K562 (cell line): Measurements from ENCODE around the gene MRI1. TPM values are rescaled to one million over a fixed set of nuclear protein-coding genes. Genes with fewer than 3 reads are reported as not detected.
A peak's percentile ranks its signal among the peaks of the same experiment; 100 is the strongest.

Source experiments
- E2F3 ChIP-seq: fragments of 250-450 bp; sonication (Bioruptor Pico); IDR thresholded peaks from 2 replicates; pipeline ENCODE4 v1.4.0; 2020; ENCODE audit warnings: mild to moderate bottlenecking
- NR2C1 ChIP-seq, 2 experiments: fragments of 450-650 bp; IDR thresholded peaks; 2 replicates each; pipeline ENCODE4 v1.6.1; 2017; ENCODE audit warnings: mild to moderate bottlenecking in 2 of 2, antibody characterized with exemption in 1 of 2, inconsistent platforms in 1 of 2, missing compliant biosample characterization in 1 of 2, missing genetic modification characterization in 1 of 2
- POLR3A ChIP-seq: IDR thresholded peaks from 2 replicates; pipeline ENCODE4 v1.6.1; 2011; ENCODE audit warnings: borderline replicate concordance, mild to moderate bottlenecking, moderate library complexity; ENCODE audit not compliant: insufficient read length, insufficient read depth; ENCODE audit errors: extremely low read depth
- PRMT5 ChIP-seq: sonication (generic); formaldehyde crosslinking; IDR thresholded peaks from 2 replicates; pipeline ENCODE4 v1.5.0; 2020; ENCODE audit warnings: missing genetic modification reagents
- SNAPC5 ChIP-seq: fragments of 250-450 bp; sonication (Bioruptor Pico); IDR thresholded peaks from 2 replicates; pipeline ENCODE4 v1.8.0; 2021; ENCODE audit warnings: moderate library complexity, mild to moderate bottlenecking, inconsistent platforms
- TCF3 ChIP-seq: sonication (generic); formaldehyde crosslinking; IDR thresholded peaks from 2 replicates; pipeline ENCODE4 v1.4.0; 2020; ENCODE audit warnings: mild to moderate bottlenecking, missing genetic modification reagents
- ZBTB1 ChIP-seq: sonication (generic); formaldehyde crosslinking; IDR thresholded peaks from 2 replicates; pipeline ENCODE4 v1.8.1; 2023; ENCODE audit warnings: missing genetic modification reagents, low read depth, mild to moderate bottlenecking, borderline replicate concordance
- ZNF644 ChIP-seq: fragments of 200-800 bp; sonication (Bioruptor generic); IDR thresholded peaks from 2 replicates; pipeline ENCODE4 v1.6.1; 2016; ENCODE audit warnings: low read depth, missing genetic modification characterization, missing compliant biosample characterization
- ZNF76 ChIP-seq: fragments of 250-450 bp; sonication (Bioruptor Pico); IDR thresholded peaks from 2 replicates; pipeline ENCODE4 v1.4.0; 2020; ENCODE audit warnings: mild to moderate bottlenecking, moderate library complexity, borderline replicate concordance
- ZZZ3 ChIP-seq: fragments of 450-650 bp; IDR thresholded peaks from 2 replicates; pipeline ENCODE4 v1.6.1; 2016; ENCODE audit warnings: antibody characterized with exemption, mild to moderate bottlenecking, moderate library complexity
- polyA plus RNA-seq, 8 experiments: library from polyadenylated mRNA; depleted of rRNA in 4 of 8; stranded (reverse) in 5 of 8; unstranded in 3 of 8; fragments of >200 nt; fragmentation: Nextera tagmentation in 2 of 8; fragmentation: Illumina TruSeq in 1 of 8; extraction: Ambion mirVana in 2 of 8; extraction: Trizol in 1 of 8; gene quantifications; 2 replicates each; pipeline versions ENCODE4 v1.2.1 to v1.2.3, GENCODE V29; 2011 to 2014; ENCODE audit warnings: inconsistent platforms in 1 of 8, missing spikeins in 1 of 8
- total RNA-seq, 7 experiments: library from RNA; depleted of rRNA in 6 of 7; stranded (reverse); fragments of >200 nt in 6 of 7; fragmentation: Illumina TruSeq in 2 of 7; extraction: Trizol in 2 of 7; gene quantifications; 2 replicates each; pipeline versions ENCODE4 v1.2.1 to v1.2.3, GENCODE V29; 2011 to 2021; ENCODE audit warnings: low replicate concordance in 1 of 7
- TF ChIP-seq, protein P1 (sequence below): fragments of 250-450 bp; sonication (Bioruptor Pico); IDR thresholded peaks from 2 replicates; pipeline ENCODE4 v1.5.0; 2021; ENCODE audit warnings: mild to moderate bottlenecking, moderate library complexity
- TF ChIP-seq, protein P2 (sequence below), 2 experiments: fragments of 450-650 bp in 1 of 2; sonication (generic) in 1 of 2; formaldehyde crosslinking in 1 of 2; IDR thresholded peaks; 2 replicates each; pipeline versions ENCODE4 v1.7.1 to v1.9.0; 2016 to 2022; ENCODE audit warnings: inconsistent platforms in 1 of 2, mild to moderate bottlenecking in 1 of 2, missing genetic modification reagents in 1 of 2

The MRI1 gene
- total and polyA plus RNA-seq, 9 of the 15 experiments (the other 6 are each of a cell fraction or from before 2014, with no cell fraction given) = 5.5 to 57.4 (median 28.2) TPM

GRCh38 chr19:13774217-13775191, 10.2 kb downstream of the MRI1 start, which contains the start of gene C19orf53 (continued):
- TF ChIP-seq SNAPC5 = no peak
- TF ChIP-seq NR2C1 (IDR thresholded peaks at IDR 0.05) = peak; percentile 69; the same call in 1 of the 2 replicates
- TF ChIP-seq NR2C1 (tag; IDR thresholded peaks at IDR 0.05) = peak; percentile 85
- TF ChIP-seq, protein P1, sequence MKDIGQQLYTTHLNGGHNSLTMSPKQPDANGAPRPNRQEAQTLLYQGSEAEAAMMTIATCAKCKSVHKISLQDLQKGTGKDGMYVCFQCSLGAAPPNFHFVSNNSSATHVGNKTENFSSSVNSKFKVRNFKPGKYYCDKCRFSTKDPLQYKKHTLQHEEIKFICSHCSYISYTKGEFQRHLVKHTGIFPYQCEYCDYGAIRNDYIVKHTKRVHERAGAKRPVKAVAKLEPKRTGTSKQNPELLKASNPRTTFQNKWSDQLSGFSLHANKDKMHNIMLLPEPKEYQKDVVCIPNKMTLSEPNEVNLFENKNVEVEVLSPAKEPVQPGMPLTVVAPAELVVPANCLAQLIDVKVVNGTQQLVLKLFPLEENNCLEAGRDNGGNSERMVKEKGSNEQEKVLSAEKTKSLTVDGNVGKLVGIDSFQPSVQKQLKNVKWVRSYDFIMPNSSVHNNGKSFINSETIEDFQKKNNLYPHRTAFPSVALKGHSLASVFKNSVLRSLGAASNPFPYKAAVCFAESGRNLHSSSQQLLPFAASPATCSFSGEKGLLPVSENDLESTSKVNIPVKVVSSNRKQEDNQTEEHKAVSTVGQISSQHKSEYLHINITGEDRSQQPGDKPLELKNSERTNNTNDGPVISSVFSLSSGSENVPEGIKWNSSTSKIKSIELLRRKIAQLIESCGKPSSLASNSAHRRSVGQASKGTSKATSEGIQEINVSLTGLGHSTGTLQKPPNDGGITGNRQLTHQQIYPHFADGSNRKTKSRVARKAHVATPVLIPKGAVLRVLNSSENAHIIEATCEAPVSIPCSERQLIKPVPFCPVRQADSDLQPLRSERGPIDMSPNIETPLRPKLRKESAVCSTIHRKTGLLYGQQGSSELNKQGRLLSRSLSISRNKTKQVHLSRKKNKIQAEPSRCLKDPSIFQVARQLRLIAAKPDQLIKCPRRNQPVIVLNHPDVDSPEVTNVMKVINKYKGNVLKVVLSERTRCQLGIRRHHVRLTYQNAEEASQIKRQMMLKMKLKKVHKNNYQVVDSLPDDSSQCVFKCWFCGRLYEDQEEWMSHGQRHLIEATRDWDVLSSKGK (CRISPR knock-in tag) = no peak
- TF ChIP-seq E2F3 (CRISPR knock-in tag) = no peak
- TF ChIP-seq ZBTB1 (CRISPR knock-in tag) = peak; percentile 21; the same call in 1 of the 2 replicates
- TF ChIP-seq, protein P2, sequence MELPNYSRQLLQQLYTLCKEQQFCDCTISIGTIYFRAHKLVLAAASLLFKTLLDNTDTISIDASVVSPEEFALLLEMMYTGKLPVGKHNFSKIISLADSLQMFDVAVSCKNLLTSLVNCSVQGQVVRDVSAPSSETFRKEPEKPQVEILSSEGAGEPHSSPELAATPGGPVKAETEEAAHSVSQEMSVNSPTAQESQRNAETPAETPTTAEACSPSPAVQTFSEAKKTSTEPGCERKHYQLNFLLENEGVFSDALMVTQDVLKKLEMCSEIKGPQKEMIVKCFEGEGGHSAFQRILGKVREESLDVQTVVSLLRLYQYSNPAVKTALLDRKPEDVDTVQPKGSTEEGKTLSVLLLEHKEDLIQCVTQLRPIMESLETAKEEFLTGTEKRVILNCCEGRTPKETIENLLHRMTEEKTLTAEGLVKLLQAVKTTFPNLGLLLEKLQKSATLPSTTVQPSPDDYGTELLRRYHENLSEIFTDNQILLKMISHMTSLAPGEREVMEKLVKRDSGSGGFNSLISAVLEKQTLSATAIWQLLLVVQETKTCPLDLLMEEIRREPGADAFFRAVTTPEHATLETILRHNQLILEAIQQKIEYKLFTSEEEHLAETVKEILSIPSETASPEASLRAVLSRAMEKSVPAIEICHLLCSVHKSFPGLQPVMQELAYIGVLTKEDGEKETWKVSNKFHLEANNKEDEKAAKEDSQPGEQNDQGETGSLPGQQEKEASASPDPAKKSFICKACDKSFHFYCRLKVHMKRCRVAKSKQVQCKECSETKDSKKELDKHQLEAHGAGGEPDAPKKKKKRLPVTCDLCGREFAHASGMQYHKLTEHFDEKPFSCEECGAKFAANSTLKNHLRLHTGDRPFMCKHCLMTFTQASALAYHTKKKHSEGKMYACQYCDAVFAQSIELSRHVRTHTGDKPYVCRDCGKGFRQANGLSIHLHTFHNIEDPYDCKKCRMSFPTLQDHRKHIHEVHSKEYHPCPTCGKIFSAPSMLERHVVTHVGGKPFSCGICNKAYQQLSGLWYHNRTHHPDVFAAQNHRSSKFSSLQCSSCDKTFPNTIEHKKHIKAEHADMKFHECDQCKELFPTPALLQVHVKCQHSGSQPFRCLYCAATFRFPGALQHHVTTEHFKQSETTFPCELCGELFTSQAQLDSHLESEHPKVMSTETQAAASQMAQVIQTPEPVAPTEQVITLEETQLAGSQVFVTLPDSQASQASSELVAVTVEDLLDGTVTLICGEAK (IDR thresholded peaks at IDR 0.05) = peak; percentile 99
- TF ChIP-seq, protein P2 (CRISPR knock-in tag; IDR thresholded peaks at IDR 0.05) = no peak
- no peak for TF ChIP-seq POLR3A
- no peak for TF ChIP-seq PRMT5 (CRISPR knock-in tag)
- no peak; the same call in 1 of the 2 replicates for TF ChIP-seq ZZZ3
- TF ChIP-seq TCF3 (CRISPR knock-in tag) = peak; percentile 33; the same call in 1 of the 2 replicates
- TF ChIP-seq ZNF644 (tag) = no peak; the same call in 1 of the 2 replicates
- TF ChIP-seq ZNF76 (CRISPR knock-in tag) = peak; percentile 99
